HepG2 (cell line): ENCODE measurements around the gene STK24. TPM values are rescaled to one million over a fixed set of nuclear protein-coding genes. Genes with fewer than 3 reads are reported as not detected.
A peak's percentile ranks its signal among the peaks of the same experiment; 100 is the strongest.

ENCODE experiments used
- CENPBD1 ChIP-seq: sonication (generic); formaldehyde crosslinking; IDR thresholded peaks from 2 replicates; pipeline ENCODE4 v1.8.0; 2022; ENCODE audit warnings: missing genetic modification reagents, low read depth, mild to moderate bottlenecking, borderline replicate concordance
- DR1 ChIP-seq: sonication (generic); formaldehyde crosslinking; IDR thresholded peaks from 2 replicates; pipeline ENCODE4 v1.8.0; 2021; ENCODE audit warnings: mild to moderate bottlenecking, missing genetic modification reagents, inconsistent platforms
- FOXP1 ChIP-seq, 2 experiments: fragments of 450-650 bp in 1 of 2; IDR thresholded peaks; 2 replicates each; pipeline ENCODE4 v1.6.1; 2017 to 2018; ENCODE audit warnings: antibody characterized with exemption in 1 of 2
- GTF3A ChIP-seq: sonication (generic); formaldehyde crosslinking; conservative IDR thresholded peaks from 2 replicates; pipeline ENCODE4 v1.4.0; 2020; ENCODE audit warnings: mild to moderate bottlenecking, missing genetic modification reagents
- HBP1 ChIP-seq: IDR thresholded peaks from 2 replicates; pipeline ENCODE4 v1.6.1; 2016; ENCODE audit warnings: low read depth, control low read depth
- JUN ChIP-seq: sonication (generic); formaldehyde crosslinking; IDR thresholded peaks from 2 replicates; pipeline ENCODE4 v1.4.0; 2020; ENCODE audit warnings: mild to moderate bottlenecking, missing genetic modification reagents
- KDM5B ChIP-seq: sonication (generic); formaldehyde crosslinking; IDR thresholded peaks from 2 replicates; pipeline ENCODE4 v1.4.0; 2020; ENCODE audit warnings: missing genetic modification reagents, mild to moderate bottlenecking, borderline replicate concordance
- RELA ChIP-seq: sonication (generic); formaldehyde crosslinking; IDR thresholded peaks from 2 replicates; pipeline ENCODE4 v1.4.0; 2020; ENCODE audit warnings: missing genetic modification reagents
- SMC3 ChIP-seq: IDR thresholded peaks from 2 replicates; pipeline ENCODE4 v1.6.1; 2011; ENCODE audit warnings: low read length, improper control_type of control experiment
- SOX5 ChIP-seq: IDR thresholded peaks from 2 replicates; pipeline ENCODE4 v1.6.1; 2016; ENCODE audit warnings: borderline replicate concordance
- ZNF207 ChIP-seq: fragments of 450-650 bp; IDR thresholded peaks from 2 replicates; pipeline ENCODE4 v1.6.1; 2016; ENCODE audit warnings: antibody characterized with exemption, borderline replicate concordance
- ZNF224 ChIP-seq: sonication (generic); formaldehyde crosslinking; IDR thresholded peaks from 2 replicates; pipeline ENCODE4 v1.5.0; 2020; ENCODE audit warnings: mild to moderate bottlenecking, missing genetic modification reagents
- ZNF24 ChIP-seq: fragments of 450-650 bp; IDR thresholded peaks from 2 replicates; pipeline ENCODE4 v1.6.1; 2017; ENCODE audit warnings: antibody characterized with exemption, mild to moderate bottlenecking
- ZNF281 ChIP-seq: sonication (generic); formaldehyde crosslinking; IDR thresholded peaks from 2 replicates; pipeline ENCODE4 v1.4.0; 2020; ENCODE audit warnings: missing genetic modification reagents, borderline replicate concordance
- ZNF292 ChIP-seq: sonication (generic); formaldehyde crosslinking; IDR thresholded peaks from 2 replicates; pipeline ENCODE4 v1.8.1; 2022; ENCODE audit warnings: mild to moderate bottlenecking, low read depth, missing genetic modification reagents, borderline replicate concordance
- ZNF614 ChIP-seq: IDR thresholded peaks from 2 replicates; pipeline ENCODE4 v1.6.1; 2018; ENCODE audit warnings: missing biosample characterization, missing genetic modification reagents, inconsistent platforms, borderline replicate concordance
- ZNF709 ChIP-seq: sonication (generic); formaldehyde crosslinking; IDR thresholded peaks from 2 replicates; pipeline ENCODE4 v1.5.0; 2020; ENCODE audit warnings: mild to moderate bottlenecking, missing genetic modification reagents
- ZNF816 ChIP-seq: sonication (generic); formaldehyde crosslinking; IDR thresholded peaks from 2 replicates; pipeline ENCODE4 v1.8.0; 2022; ENCODE audit warnings: missing genetic modification reagents, mild to moderate bottlenecking, borderline replicate concordance
- ZSCAN25 ChIP-seq: sonication (generic); formaldehyde crosslinking; IDR thresholded peaks from 2 replicates; pipeline ENCODE4 v1.8.0; 2022; ENCODE audit warnings: mild to moderate bottlenecking, missing genetic modification reagents
- polyA plus RNA-seq, 8 experiments: library from polyadenylated mRNA; depleted of rRNA in 3 of 8; stranded (reverse) in 7 of 8; unstranded in 1 of 8; fragments of >200 nt; fragmentation: Illumina TruSeq in 4 of 8; extraction: Trizol in 4 of 8; gene quantifications; 2 replicates each; pipeline versions ENCODE4 v1.2.1 to v1.2.3, GENCODE V29; 2011 to 2016; ENCODE audit warnings: low read depth in 4 of 8, missing spikeins in 1 of 8, mixed read lengths in 1 of 8; ENCODE audit not compliant: insufficient read depth in 1 of 8
- total RNA-seq, 5 experiments: library from RNA; depleted of rRNA; stranded (reverse); fragments of >200 nt; fragmentation: Illumina TruSeq; extraction: Trizol; gene quantifications; 2 replicates each; pipeline ENCODE4 v1.2.3, GENCODE V29; 2016; ENCODE audit warnings: low read depth in 1 of 5

Gene STK24
- total and polyA plus RNA-seq, 2 of the 13 experiments (the other 11 are each of a cell fraction or from before 2014, with no cell fraction given) = 51.3 to 73.0 TPM

GRCh38 chr13:98599502-98600328, 22.8 kb upstream of the STK24 start (continued):
- TF ChIP-seq ZNF281 (CRISPR knock-in tag) = no peak
- no peak for TF ChIP-seq ZNF207
- TF ChIP-seq ZSCAN25 = no peak
- peak; percentile 61; the same call in 1 of the 2 replicates for TF ChIP-seq ZNF24
- no peak for TF ChIP-seq HBP1 (CRISPR knock-in tag)
- peak; percentile 35; the same call in 1 of the 2 replicates for TF ChIP-seq SOX5 (CRISPR knock-in tag)
- TF ChIP-seq DR1 (CRISPR knock-in tag) = no peak
- TF ChIP-seq GTF3A (CRISPR knock-in tag) = no peak
- no peak for TF ChIP-seq ZNF224 (CRISPR knock-in tag)
- TF ChIP-seq ZNF292 = 0 out of 2 replicates have a peak, but pooled peaks have one; percentile 1
- TF ChIP-seq FOXP1 (IDR thresholded peaks at IDR 0.05) = no peak
- peak; percentile 34; the same call in 1 of the 2 replicates for TF ChIP-seq FOXP1 (CRISPR knock-in tag; IDR thresholded peaks at IDR 0.05)
- no peak for TF ChIP-seq ZNF709 (CRISPR knock-in tag)
- TF ChIP-seq ZNF816 (CRISPR knock-in tag) = no peak
- TF ChIP-seq JUN = no peak
- TF ChIP-seq CENPBD1 (CRISPR knock-in tag) = no peak
- TF ChIP-seq ZNF614 (CRISPR knock-in tag) = no peak
- no peak for TF ChIP-seq KDM5B
- 0 out of 2 replicates have a peak, but pooled peaks have one; percentile 3 for TF ChIP-seq SMC3
- TF ChIP-seq RELA = no peak
